Liver (tissue), 9 donors: ENCODE data around the gene PPM1L. TPM values are rescaled to one million over a fixed set of nuclear protein-coding genes. Genes with fewer than 3 reads are reported as not detected.

Source experiments
- DNase-seq: peaks from one replicate; pipeline ENCODE4 v3.0.0-alpha.2; 2017; ENCODE audit warnings: low spot score
- H3K27ac ChIP-seq, 2 donors: one replicate each; pipeline ENCODE4 v1.7.0; 2013; ENCODE audit warnings: inconsistent platforms in 2 of 2, low read length in 2 of 2, control low read depth in 1 of 2, low read depth in 1 of 2, mild to moderate bottlenecking in 1 of 2
- H3K27me3 ChIP-seq, 4 donors: one replicate each; pipeline versions ENCODE4 v1.6.1 to v1.7.0; 2013; ENCODE audit warnings: low read length in 3 of 4, inconsistent platforms in 1 of 4, mild to moderate bottlenecking in 1 of 4, moderate library complexity in 1 of 4; ENCODE audit not compliant: control insufficient read depth in 4 of 4, insufficient read depth in 4 of 4
- H3K36me3 ChIP-seq, 4 donors: one replicate each; pipeline versions ENCODE4 v1.6.1 to v1.7.0; 2013; ENCODE audit warnings: low read length in 3 of 4, mild to moderate bottlenecking in 3 of 4, low read depth in 1 of 4, moderate library complexity in 1 of 4; ENCODE audit not compliant: control insufficient read depth in 4 of 4, insufficient read depth in 3 of 4
- H3K4me1 ChIP-seq, 4 donors: one replicate each; pipeline versions ENCODE4 v1.6.1 to v1.7.0; 2013; ENCODE audit warnings: low read length in 3 of 4, mild to moderate bottlenecking in 3 of 4, moderate library complexity in 1 of 4; ENCODE audit not compliant: control insufficient read depth in 4 of 4, insufficient read depth in 4 of 4
- H3K4me3 ChIP-seq, 3 donors: one replicate each; pipeline versions ENCODE4 v1.6.1 to v1.7.0; 2013; ENCODE audit warnings: low read length in 3 of 3, control low read depth in 1 of 3, low read depth in 1 of 3, mild to moderate bottlenecking in 1 of 3
- H3K9ac ChIP-seq, 2 donors: one replicate each; pipeline ENCODE4 v1.7.0; 2013; ENCODE audit warnings: low read length in 2 of 2, mild to moderate bottlenecking in 2 of 2, moderate library complexity in 2 of 2, control low read depth in 1 of 2, low read depth in 1 of 2
- H3K9me3 ChIP-seq, 4 donors: one replicate each; pipeline versions ENCODE4 v1.6.1 to v1.7.0; 2013; ENCODE audit warnings: low read length in 3 of 4; ENCODE audit not compliant: control insufficient read depth in 4 of 4
- CTCF ChIP-seq: fragments of 150-350 bp; IDR thresholded peaks from 2 replicates; pipeline ENCODE4 v1.5.1; 2017; ENCODE audit warnings: improper control_type of control experiment, low read depth, low read length; ENCODE audit not compliant: missing input control
- FOXA1 ChIP-seq: IDR thresholded peaks from 2 replicates; pipeline ENCODE4 v1.6.1; 2016; ENCODE audit warnings: antibody characterized with exemption
- GABPA ChIP-seq, 2 donors: IDR thresholded peaks in 1 of 2; conservative IDR thresholded peaks in 1 of 2; 2 replicates each; pipeline ENCODE4 v1.6.1; 2016; ENCODE audit warnings: antibody characterized with exemption in 2 of 2, mild to moderate bottlenecking in 1 of 2, moderate library complexity in 1 of 2
- HNF4A ChIP-seq, 2 donors: conservative IDR thresholded peaks; 2 replicates each; pipeline ENCODE4 v1.6.1; 2016; ENCODE audit warnings: antibody characterized with exemption in 2 of 2, mild to moderate bottlenecking in 2 of 2
- HNF4G ChIP-seq: IDR thresholded peaks from 2 replicates; pipeline ENCODE4 v1.6.1; 2016; ENCODE audit warnings: antibody characterized with exemption
- JUND ChIP-seq, 2 donors: IDR thresholded peaks; 2 replicates each; pipeline ENCODE4 v1.6.1; 2016; ENCODE audit warnings: antibody characterized with exemption in 2 of 2
- MAX ChIP-seq: IDR thresholded peaks from 2 replicates; pipeline ENCODE4 v1.6.1; 2016; ENCODE audit warnings: antibody characterized with exemption
- NR2F2 ChIP-seq: IDR thresholded peaks from 2 replicates; pipeline ENCODE4 v1.6.1; 2016; ENCODE audit warnings: antibody characterized with exemption
- RAD21 ChIP-seq, 2 donors: IDR thresholded peaks; 2 replicates each; pipeline ENCODE4 v1.6.1; 2016; ENCODE audit warnings: antibody characterized with exemption in 2 of 2, mild to moderate bottlenecking in 2 of 2
- RXRA ChIP-seq, 2 donors: IDR thresholded peaks; 2 replicates each; pipeline ENCODE4 v1.6.1; 2017 to 2018; ENCODE audit warnings: antibody characterized with exemption in 2 of 2, mild to moderate bottlenecking in 1 of 2
- SP1 ChIP-seq: IDR thresholded peaks from 2 replicates; pipeline ENCODE4 v1.6.1; 2018; ENCODE audit warnings: antibody characterized with exemption, mild to moderate bottlenecking
- TAF1 ChIP-seq: conservative IDR thresholded peaks from 2 replicates; pipeline ENCODE4 v1.6.1; 2016; ENCODE audit warnings: antibody characterized with exemption, mild to moderate bottlenecking
- YY1 ChIP-seq: IDR thresholded peaks from 2 replicates; pipeline ENCODE4 v1.6.1; 2016; ENCODE audit warnings: antibody characterized with exemption, mild to moderate bottlenecking
- ZBTB33 ChIP-seq: IDR thresholded peaks from 2 replicates; pipeline ENCODE4 v1.6.1; 2016; ENCODE audit warnings: antibody characterized with exemption
- WGBS: extraction: QIAGEN DNeasy Blood & Tissue Kit; methylation state at CpG from one replicate; pipeline ENCODE4 v1.1.7; 2013; 5-methylcytosine and 5-hydroxymethylcytosine counted together
- polyA plus RNA-seq, 2 donors: library from polyadenylated mRNA; stranded (reverse) in 1 of 2; unstranded in 1 of 2; fragments of 200-250 nt in 1 of 2; fragments of >200 nt in 1 of 2; fragmentation: Nextera tagmentation in 1 of 2; extraction: Ambion mirVana in 1 of 2; gene quantifications; one replicate each; pipeline versions ENCODE4 v1.2.1 to v1.2.3, GENCODE V29; 2013 to 2015
- total RNA-seq, 2 donors: library from RNA; depleted of rRNA; stranded (reverse); fragments of >200 nt; gene quantifications; one replicate each; pipeline ENCODE4 v1.2.3, GENCODE V29; 2014
- TF ChIP-seq, protein P1 (sequence below): IDR thresholded peaks from 2 replicates; pipeline ENCODE4 v1.6.1; 2016; ENCODE audit warnings: antibody characterized with exemption, mild to moderate bottlenecking
- TF ChIP-seq, protein P2 (sequence below): IDR thresholded peaks from 2 replicates; pipeline ENCODE4 v1.6.1; 2016; ENCODE audit warnings: antibody characterized with exemption
- donor health status: healthy.
- donor health status: healthy.
- donor health status: healthy.
- donor health status: healthy.
- donor health status: healthy.

Gene PPM1L
- total and polyA plus RNA-seq, 4 donors, result 1.6 to 8.5 (median 4.8) TPM

GRCh38 chr3:161049683-161050248 is 293.7 kb downstream of the PPM1L start (continued):
- TF ChIP-seq ZBTB33, result no peak

DNA sequence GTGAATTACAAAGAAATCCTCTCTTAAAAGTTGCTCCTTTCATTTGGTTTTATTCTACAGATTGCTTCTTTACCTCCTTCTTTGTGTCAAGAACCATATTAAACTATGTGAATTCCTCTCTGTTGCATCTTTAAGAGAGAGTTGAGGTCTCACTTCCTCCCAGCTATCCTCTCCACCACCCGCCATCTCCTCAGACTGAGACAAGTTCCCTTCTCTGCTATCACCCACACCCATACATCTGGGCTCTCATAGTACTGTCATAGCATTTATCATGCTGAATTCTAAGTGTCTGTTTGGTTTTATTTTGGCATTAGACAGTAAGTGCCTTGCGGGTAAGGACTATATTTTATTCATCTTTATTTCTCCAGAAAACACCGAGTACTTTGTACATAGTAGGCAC is 294.9 kb downstream of the PPM1L start:
- TF ChIP-seq JUND (IDR thresholded peaks at IDR 0.05), result no peak
- no peak for TF ChIP-seq TAF1
- no peak for TF ChIP-seq SP1
- TF ChIP-seq, protein P1, sequence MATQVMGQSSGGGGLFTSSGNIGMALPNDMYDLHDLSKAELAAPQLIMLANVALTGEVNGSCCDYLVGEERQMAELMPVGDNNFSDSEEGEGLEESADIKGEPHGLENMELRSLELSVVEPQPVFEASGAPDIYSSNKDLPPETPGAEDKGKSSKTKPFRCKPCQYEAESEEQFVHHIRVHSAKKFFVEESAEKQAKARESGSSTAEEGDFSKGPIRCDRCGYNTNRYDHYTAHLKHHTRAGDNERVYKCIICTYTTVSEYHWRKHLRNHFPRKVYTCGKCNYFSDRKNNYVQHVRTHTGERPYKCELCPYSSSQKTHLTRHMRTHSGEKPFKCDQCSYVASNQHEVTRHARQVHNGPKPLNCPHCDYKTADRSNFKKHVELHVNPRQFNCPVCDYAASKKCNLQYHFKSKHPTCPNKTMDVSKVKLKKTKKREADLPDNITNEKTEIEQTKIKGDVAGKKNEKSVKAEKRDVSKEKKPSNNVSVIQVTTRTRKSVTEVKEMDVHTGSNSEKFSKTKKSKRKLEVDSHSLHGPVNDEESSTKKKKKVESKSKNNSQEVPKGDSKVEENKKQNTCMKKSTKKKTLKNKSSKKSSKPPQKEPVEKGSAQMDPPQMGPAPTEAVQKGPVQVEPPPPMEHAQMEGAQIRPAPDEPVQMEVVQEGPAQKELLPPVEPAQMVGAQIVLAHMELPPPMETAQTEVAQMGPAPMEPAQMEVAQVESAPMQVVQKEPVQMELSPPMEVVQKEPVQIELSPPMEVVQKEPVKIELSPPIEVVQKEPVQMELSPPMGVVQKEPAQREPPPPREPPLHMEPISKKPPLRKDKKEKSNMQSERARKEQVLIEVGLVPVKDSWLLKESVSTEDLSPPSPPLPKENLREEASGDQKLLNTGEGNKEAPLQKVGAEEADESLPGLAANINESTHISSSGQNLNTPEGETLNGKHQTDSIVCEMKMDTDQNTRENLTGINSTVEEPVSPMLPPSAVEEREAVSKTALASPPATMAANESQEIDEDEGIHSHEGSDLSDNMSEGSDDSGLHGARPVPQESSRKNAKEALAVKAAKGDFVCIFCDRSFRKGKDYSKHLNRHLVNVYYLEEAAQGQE, result no peak
- TF ChIP-seq, protein P2, sequence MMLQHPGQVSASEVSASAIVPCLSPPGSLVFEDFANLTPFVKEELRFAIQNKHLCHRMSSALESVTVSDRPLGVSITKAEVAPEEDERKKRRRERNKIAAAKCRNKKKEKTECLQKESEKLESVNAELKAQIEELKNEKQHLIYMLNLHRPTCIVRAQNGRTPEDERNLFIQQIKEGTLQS, result no peak
- no peak for TF ChIP-seq HNF4G
- no peak for TF ChIP-seq CTCF
- TF ChIP-seq YY1, result no peak
- TF ChIP-seq GABPA (IDR thresholded peaks at IDR 0.05 in 1 of 2, conservative IDR thresholded peaks at IDR 0.05 in 1 of 2), result no peak
- H3K27me3 ChIP-seq, result no peaks in the 10 kb centered on the region
- WGBS, result 92% methylated on average over 3 of the region's 3 CpGs

DNA sequence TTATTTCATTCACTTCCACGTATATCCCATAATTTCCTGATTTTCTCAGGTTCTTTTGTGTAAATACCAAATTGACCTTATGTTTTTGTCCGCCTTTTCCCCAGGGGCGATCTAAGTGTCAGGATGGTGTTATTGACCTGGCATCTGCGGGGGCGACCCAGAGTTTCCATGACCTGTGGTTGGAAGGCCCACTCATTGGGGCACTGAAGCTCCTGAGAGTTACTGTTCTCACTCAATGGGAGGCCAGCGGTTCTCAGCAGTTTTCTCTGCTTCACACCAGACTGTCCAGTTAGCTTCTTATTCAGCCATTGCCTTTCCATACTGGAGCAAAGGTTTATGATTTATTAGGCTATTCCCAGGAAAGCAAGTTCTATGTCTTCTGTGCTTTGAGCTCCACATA is 295.8 kb downstream of the PPM1L start:
- Histone ChIP-seq H3K9me3 (no peaks in the 10 kb centered on the region), H3K9ac (no peak overlapping the region), H3K4me1 (no peaks in the 10 kb centered on the region), H3K36me3 (no peaks in the 10 kb centered on the region), H3K27ac (no peak overlapping the region), H3K4me3 (no peak overlapping the region), H3K27me3 (no peaks in the 10 kb centered on the region)
- TF ChIP-seq HNF4A (conservative IDR thresholded peaks at IDR 0.05) (no peak), CTCF (no peak), FOXA1 (no peak), RXRA (IDR thresholded peaks at IDR 0.05) (no peak), JUND (IDR thresholded peaks at IDR 0.05) (no peak), MAX (no peak), HNF4G (no peak), SP1 (no peak), YY1 (no peak), TAF1 (no peak), NR2F2 (no peak), RAD21 (IDR thresholded peaks at IDR 0.05) (no peak)
- TF ChIP-seq, protein P2, result no peak
- DNase-seq, result no peak
- 94% methylated on average over 6 of the region's 6 CpGs for WGBS

More for the DNA sequence above, 294.9 kb downstream of the PPM1L start:
- Histone ChIP-seq H3K4me1 (no peaks in the 10 kb centered on the region), H3K4me3 (no peak overlapping the region), H3K36me3 (no peaks in the 10 kb centered on the region), H3K27ac (no peak overlapping the region), H3K9me3 (no peaks in the 10 kb centered on the region), H3K9ac (no peak overlapping the region)
- no peak for DNase-seq
